Measurements from ENCODE around the gene ARHGAP24.

The ARHGAP24 gene

GRCh38 chr4:85474818-85475630 is at the start of gene ARHGAP24:
ARHGAP24 (plus strand) TSS chr4:85475150.
- DNase-seq, result peak; percentile 66

GRCh38 chr4:85426366-85426765 is 48.6 kb upstream of the ARHGAP24 start:
- DNase-seq, result no peak

- DNase-seq, result no peak
Measured at GRCh38 chr4:85427123-85427522, 47.8 kb upstream of the ARHGAP24 start.

DNA sequence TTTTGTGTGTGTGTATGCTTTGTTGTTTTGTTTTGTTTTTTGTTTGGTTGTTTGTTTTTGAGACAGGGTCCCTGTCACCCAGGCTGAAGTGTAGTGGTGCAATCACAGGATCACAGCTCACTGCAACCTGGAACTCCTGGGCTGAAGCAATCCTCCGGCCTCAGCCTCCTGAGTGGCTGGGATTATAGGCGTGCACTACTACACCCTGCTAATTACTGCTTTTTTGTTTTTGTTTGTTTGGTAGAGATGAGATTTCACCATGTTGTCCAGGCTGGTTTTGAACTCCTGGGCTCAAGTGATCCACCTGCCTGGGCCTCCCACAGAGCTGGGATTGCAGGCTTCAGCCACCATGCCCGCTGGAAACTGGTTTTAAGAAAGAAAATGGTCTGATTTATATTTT is 44.7 kb upstream of the ARHGAP24 start:
- no peak for DNase-seq

DNA sequence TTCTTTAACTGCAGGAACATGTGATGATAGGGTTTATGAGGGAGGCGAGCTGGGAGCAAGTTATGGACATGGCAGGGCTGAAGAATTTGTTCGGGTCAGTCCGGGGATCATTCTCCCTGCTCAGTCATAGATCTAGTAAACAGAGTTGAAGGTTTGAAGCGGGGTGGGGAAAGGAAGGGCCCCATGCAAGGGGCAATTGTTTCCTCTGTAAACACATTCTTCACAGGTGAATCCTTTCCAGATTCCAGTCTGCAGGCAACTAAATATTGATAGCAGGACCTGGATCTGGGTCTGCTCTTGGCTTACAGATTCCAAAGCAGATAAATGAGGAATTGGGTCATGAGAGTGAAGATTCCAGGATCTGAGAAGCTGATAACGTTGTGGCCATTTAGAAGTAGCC is 44.3 kb upstream of the ARHGAP24 start:
- DNase-seq, result no peak

GRCh38 chr4:85431156-85431555 is 43.8 kb upstream of the ARHGAP24 start:
- DNase-seq, result no peak

DNA sequence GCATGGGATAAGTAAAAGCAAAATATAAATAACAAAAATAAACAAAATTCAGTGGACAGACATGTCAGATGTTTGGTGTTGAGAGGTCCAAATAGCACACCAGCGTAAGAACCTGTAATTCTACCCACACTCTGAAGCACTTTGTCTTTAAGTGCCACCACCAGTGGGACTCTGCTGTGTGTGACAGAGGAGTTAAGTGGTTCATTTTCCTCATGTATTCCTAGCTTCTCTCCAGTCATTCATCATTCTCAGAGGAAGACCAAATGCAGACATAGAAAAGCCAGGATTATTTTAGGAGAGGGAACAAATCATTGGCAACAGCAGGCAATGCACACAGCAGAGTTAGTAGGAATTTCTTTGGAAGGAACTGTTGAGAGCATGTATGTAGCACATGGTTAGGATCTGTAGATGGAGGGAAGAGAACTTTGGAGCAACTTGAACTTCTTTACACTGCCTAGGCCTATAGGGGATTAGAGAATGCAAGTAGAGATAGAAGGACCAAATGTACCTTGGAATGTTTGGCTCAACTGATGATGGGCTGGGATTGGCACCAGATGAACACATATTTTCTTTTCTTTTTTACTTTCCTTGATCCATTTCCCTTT is 43.0 kb upstream of the ARHGAP24 start:
- no peak for DNase-seq

DNA sequence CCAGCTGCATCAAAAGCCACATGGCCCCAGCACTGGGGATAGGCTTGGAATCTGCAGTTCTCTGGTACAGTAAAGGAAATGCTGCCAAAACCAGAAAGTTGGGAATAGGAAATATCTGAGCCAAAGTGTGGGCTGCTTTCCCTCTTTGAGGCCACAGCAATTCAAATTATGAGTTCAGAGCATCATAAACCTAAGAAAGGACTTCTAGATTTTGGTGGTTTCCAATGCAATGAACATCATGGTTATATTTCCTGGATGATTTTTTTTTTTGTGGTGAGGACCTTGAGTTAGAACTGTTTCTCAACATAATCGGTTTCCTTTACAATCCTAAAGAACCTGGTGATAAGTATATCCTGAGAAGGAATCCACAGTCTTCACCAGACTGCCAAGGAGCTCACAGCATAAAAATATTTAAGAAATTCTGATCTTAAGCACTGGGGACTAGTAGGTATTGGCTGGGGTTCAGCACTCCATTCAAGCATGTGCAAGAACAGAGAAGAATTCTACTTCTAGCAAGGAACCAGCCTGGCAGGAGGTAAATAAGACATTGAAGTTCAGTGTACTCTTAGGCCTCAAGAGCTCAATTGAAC is 29.8 kb upstream of the ARHGAP24 start:
- DNase-seq, result no peak

DNA sequence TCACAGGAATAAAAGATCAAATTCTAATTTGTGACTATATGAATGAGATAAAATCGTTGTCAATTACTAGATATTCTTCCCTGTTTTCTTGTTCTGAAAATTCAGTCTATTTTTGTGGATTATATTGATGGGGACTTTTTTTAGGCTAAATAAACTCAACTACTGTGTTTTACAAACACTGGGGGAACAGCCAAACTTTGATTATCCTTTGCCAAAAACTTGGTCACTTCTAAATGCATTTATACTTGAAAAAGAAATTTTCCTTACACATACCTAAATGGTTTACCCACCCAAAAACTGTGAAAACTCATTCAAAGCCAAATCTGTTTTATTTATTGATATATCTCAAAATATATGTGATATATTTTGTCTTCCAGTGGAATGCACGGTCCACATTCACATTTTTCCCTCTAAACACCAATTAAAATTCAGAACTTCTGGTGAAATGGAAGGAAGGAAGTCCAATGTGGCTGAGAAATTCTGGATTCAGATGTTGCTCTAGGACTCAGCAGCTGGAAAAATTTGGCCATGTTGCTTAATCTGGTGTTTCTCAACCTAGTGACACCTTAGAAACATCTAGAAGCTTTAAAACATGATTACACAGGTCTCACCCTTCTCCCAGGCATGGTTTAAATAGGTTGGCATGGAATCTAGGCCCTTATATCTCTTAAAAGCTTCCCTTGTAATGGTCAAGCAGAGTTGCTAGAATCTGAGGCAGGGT is 28.6 kb upstream of the ARHGAP24 start:
- no peak for DNase-seq

- DNase-seq, result no peak
Measured at GRCh38 chr4:85448906-85449890, 25.8 kb upstream of the ARHGAP24 start.

- no peak for DNase-seq
Measured at GRCh38 chr4:85452058-85452731, 22.8 kb upstream of the ARHGAP24 start.

- DNase-seq, result no peak
Measured at GRCh38 chr4:85455942-85456341, 19.0 kb upstream of the ARHGAP24 start.

DNA sequence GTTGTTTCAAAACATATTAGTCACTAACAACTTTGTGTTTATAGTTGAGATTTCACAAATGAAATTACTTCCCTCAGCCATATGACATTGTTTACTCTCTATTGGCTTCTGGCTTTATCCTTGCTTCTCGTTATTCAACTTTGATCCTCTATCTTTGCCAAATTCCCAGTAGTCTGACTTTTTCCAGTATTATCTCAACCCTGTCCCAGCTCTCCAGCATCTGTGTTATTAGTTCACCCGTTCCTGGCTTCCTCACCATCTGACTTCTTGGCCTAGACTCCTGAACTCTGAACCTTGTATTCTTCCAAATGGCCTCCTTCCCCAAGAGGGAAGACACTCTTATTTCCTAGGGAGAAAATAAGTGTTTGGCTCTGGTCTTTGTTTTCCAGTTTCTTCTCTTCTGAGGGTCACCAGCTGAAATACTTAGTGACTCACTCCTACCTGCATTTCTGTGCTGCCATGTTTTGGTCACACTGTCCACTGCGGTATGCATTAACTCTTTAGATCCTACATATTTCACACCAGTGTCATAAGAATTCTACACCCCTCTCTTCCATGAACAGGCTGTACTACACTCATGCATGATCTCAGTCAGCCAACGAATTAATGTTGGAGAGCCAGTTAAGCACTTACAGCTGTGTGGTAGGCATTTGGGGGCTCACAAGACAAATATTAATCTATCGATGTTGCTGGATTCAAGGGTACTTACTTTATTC is 17.0 kb upstream of the ARHGAP24 start:
- DNase-seq, result no peak

GRCh38 chr4:85459736-85460135 is 15.2 kb upstream of the ARHGAP24 start:
- DNase-seq, result no peak

GRCh38 chr4:85474356-85474755 is 594 bp upstream of the ARHGAP24 start:
- DNase-seq, result no peak

GRCh38 chr4:85475631-85476233 is 782 bp downstream of the ARHGAP24 start:
- DNase-seq, result no peak

DNA sequence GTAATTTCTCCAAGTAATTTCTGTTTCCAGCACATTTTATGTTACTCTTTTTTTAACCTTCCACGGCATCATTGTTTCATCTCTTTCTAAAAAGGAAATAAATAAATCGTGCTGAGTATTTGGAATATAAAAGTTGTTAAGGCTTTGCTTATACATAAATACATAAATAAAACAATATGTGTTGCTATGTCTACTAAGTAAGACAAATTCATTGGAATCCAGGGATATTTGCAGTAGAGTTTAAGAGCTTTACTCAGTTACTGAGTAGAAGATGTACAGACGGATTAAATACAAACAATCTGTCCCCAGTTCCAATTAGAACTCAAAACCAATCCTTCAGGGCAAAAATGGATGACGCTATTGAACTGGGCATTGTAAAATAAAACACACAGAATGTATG is 1.4 kb downstream of the ARHGAP24 start:
- DNase-seq, result no peak

- no peak for DNase-seq
Measured at GRCh38 chr4:85477534-85477933, 2.6 kb downstream of the ARHGAP24 start.

- DNase-seq, result no peak
Measured at GRCh38 chr4:85478576-85478975, 3.6 kb downstream of the ARHGAP24 start.

DNA sequence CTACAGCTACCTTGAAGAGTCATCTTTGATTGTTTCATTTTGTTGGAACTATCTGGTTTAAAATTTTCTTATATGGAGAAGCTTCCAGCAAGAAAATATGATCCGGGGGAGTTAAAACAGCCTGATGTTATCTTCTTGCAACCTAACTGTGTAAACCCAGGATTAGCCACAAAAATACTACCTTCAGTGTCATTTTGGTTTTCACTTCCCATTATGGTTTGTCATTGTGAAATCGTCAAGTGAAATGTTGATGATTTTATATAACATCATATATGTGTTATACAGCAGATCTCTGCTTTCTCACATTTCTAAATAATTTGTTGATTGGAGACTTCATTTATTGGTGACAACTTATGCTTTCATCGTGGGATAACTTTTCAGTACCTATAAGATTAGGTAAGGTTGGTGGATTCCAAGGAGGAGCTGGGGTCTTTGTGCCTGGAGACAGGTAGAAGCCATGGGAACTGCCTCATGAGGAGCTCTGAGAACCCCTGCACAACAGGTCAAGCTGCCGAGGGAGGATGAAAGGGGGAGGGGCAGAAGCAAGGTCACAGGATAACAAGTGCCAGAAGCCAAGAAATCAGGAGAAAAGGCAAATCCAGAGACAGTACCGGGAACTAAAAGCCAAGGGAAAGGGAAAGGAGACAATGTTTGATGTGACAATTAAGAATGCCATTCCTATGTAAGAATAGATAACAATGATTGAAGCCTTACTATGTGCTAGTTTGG is 7.2 kb downstream of the ARHGAP24 start:
- no peak for DNase-seq
